SU-DHL-6 (cell line): ENCODE results near the gene NBPF8.
"Not testable (repeated sequence)": the region's sequence is repeated elsewhere in the genome, so short reads cannot be mapped to it uniquely, and the experiment has no call there.

Experiments
- EZH2phosphoT487 ChIP-seq: fragments of 200-600 bp; sonication (generic), shearing (Covaris generic); conservative IDR thresholded peaks from 2 replicates; pipeline ENCODE4 v1.6.1; 2018; ENCODE audit warnings: mild to moderate bottlenecking, antibody characterized with exemption, low read length, moderate library complexity, mixed read lengths
- TF ChIP-seq, protein P1 (sequence below): fragments of 200-600 bp; sonication (generic); IDR thresholded peaks from one replicate; pipeline ENCODE4 v1.5.1; 2017; ENCODE audit warnings: antibody characterized with exemption, mild to moderate bottlenecking, low read length, moderate library complexity; ENCODE audit not compliant: insufficient read depth, poor library complexity, severe bottlenecking

DNA sequence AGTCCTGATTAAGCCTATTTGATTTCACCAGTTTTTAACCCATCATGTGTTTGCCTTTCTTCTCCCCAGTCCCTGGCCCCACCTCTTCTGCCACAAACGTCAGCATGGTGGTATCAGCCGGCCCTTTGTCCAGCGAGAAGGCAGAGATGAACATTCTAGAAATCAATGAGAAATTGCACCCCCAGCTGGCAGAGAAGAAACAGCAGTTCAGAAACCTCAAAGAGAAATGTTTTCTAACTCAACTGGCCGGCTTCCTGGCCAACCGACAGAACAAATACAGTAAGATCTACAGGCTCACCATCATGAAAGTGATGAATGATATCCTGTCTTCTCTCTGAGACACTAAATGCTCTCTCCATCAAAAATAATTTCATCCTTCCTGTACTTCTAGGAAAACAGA, 34.3 kb downstream of the NBPF8 start:
- TF ChIP-seq, protein P1, sequence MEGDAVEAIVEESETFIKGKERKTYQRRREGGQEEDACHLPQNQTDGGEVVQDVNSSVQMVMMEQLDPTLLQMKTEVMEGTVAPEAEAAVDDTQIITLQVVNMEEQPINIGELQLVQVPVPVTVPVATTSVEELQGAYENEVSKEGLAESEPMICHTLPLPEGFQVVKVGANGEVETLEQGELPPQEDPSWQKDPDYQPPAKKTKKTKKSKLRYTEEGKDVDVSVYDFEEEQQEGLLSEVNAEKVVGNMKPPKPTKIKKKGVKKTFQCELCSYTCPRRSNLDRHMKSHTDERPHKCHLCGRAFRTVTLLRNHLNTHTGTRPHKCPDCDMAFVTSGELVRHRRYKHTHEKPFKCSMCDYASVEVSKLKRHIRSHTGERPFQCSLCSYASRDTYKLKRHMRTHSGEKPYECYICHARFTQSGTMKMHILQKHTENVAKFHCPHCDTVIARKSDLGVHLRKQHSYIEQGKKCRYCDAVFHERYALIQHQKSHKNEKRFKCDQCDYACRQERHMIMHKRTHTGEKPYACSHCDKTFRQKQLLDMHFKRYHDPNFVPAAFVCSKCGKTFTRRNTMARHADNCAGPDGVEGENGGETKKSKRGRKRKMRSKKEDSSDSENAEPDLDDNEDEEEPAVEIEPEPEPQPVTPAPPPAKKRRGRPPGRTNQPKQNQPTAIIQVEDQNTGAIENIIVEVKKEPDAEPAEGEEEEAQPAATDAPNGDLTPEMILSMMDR: not testable (repeated sequence)
- TF ChIP-seq EZH2phosphoT487: not testable (repeated sequence)
